Erythroblast (primary cell): ENCODE data around the gene LRMDA.

ENCODE experiments used
- GATA1 ChIP-seq: IDR thresholded peaks from 2 replicates; pipeline ENCODE4 v1.6.1; 2011; ENCODE audit warnings: low read depth, mild to moderate bottlenecking, control low read depth, low read length, moderate library complexity
- POLR2A ChIP-seq: IDR thresholded peaks from 2 replicates; pipeline ENCODE4 v1.6.1; 2011; ENCODE audit warnings: mild to moderate bottlenecking, low read length

GRCh38 chr10:76432016-76433012 lies 1000.9 kb downstream of the LRMDA start:
- no peak for TF ChIP-seq POLR2A
- no peak for TF ChIP-seq GATA1
